Measurements from ENCODE around the gene DIP2C.
A peak's percentile ranks its signal among the peaks of the same experiment; 100 is the strongest.

The DIP2C gene

DNA sequence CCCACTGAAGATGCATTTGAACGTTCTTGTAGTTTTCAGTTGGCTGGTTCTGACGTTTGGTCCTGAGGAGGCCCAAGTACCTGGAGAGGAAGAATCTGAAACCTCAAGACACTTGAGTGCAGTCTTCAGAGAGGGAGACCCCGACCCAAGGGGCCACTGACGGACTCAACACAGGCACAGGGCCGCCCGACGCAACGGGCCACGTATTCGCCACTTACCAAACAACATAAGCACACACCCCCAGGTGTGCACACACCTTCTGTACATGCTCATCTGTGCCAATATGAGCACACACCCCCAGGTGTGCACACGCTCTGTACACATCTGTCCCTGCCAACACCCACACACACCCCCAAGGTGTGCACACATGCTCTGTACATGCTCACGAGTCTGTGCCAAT lies 68.5 kb downstream of the DIP2C start:
- no peak overlapping the region for H3K27ac ChIP-seq

DNA sequence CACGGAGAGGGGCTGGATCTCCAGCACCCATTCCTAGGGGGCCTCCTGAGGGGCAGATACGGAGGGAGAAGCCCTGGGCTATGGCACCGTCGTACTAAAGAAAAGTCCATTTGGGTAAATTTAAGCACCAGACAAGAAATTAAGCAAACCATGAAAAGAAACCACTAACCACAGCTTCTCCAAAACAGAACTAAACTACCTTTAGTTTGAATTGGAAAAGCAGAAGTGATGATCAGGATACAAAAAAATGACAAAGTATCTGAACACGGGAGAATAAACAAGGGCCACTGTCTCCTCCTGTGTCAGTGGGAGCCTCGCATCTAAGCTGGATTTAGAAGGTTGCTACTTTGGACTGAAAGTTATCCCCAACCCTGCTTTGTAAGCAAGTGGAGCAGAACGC lies 69.1 kb downstream of the DIP2C start:
- no peak overlapping the region for H3K27ac ChIP-seq
- TF ChIP-seq ZFX (IDR thresholded peaks at IDR 0.05) = no peak
- TF ChIP-seq, protein P1, sequence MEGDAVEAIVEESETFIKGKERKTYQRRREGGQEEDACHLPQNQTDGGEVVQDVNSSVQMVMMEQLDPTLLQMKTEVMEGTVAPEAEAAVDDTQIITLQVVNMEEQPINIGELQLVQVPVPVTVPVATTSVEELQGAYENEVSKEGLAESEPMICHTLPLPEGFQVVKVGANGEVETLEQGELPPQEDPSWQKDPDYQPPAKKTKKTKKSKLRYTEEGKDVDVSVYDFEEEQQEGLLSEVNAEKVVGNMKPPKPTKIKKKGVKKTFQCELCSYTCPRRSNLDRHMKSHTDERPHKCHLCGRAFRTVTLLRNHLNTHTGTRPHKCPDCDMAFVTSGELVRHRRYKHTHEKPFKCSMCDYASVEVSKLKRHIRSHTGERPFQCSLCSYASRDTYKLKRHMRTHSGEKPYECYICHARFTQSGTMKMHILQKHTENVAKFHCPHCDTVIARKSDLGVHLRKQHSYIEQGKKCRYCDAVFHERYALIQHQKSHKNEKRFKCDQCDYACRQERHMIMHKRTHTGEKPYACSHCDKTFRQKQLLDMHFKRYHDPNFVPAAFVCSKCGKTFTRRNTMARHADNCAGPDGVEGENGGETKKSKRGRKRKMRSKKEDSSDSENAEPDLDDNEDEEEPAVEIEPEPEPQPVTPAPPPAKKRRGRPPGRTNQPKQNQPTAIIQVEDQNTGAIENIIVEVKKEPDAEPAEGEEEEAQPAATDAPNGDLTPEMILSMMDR (conservative IDR thresholded peaks at IDR 0.05) = no peak

More for the DNA sequence above, 68.5 kb downstream of the DIP2C start:
- TF ChIP-seq ZFX (IDR thresholded peaks at IDR 0.05) = no peak
- TF ChIP-seq, protein P1 (conservative IDR thresholded peaks at IDR 0.05) = no peak

DNA sequence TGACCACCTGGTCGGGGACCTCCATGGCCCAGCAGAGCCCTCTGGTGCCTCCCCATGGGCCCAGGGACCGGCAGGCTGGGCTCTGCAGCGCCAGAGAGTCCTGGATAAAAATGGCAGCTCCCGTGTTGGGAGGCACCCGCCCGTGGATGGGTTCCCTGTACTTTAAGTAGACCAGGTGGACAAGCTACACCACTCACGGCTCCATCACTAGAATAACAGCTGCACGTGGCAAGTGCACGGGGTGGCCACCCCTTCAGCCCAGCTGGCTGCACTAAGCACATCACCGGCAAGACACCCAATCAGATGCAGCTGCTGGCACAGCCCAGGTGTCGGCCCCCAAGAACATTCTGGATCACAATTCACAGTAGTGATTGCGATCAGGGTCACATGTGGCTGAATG lies 69.8 kb downstream of the DIP2C start:
- H3K27ac ChIP-seq = no peak overlapping the region
- TF ChIP-seq, protein P1 (conservative IDR thresholded peaks at IDR 0.05) = no peak
- no peak for TF ChIP-seq ZFX (IDR thresholded peaks at IDR 0.05)

DNA sequence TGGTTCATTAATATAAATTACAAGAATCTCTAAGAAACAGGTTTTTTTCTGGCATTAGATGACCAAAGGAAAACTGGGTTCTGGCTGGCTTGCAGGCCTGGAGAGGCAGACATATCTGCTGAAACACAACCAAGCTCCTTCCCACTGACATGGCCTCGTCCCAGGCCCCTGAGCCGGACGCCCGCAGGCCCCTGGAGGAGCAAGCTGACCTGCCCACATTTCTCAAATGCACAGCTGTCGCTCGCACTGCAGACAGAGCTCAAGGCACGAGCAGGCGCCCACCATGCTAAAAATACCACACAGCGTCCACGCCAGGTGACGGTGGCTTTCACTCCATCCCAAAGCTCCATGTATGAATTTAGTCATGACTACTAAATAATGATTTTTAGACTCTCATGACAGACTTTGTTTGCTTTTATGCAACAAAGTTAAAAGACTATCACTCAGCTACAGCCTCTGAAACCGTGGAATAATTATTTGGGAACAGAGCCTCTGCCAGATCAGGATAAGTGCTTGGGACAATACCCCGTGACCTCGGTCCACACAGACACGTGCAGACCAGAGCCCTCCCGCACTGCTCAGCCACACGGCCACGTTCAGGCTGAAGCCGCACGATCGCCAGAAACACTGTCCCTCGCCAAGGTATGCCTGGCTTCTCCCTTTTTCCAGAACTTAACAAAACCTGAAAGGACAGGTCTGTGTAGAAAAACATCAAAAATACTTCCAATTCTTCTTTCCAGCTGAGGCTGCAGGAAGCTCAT lies 71.1 kb downstream of the DIP2C start:
- TF ChIP-seq, protein P1 (conservative IDR thresholded peaks at IDR 0.05) = no peak
- TF ChIP-seq ZFX (IDR thresholded peaks at IDR 0.05) = no peak
- H3K27ac ChIP-seq = no peak overlapping the region

DNA sequence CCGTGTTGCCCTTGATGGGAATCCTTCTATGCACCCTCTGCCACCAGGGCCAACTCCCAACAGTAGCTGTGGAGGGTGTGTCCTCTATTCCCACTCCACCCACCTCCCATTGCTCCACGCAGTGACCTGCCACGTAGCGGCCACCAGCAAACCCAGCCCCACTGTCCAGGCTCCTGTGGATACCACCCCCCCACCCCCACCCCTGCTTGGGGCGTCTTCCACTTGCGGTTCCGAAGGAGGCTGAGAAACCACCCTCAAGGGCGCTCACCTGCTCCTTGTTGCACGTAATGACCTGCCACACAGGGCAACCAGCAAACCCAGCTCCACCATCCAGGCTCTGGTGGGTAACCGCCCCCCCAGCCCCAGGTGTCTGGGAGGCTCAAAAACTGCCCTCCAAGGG lies 72.0 kb downstream of the DIP2C start:
- no peak overlapping the region for H3K27ac ChIP-seq
- TF ChIP-seq, protein P1 (conservative IDR thresholded peaks at IDR 0.05) = no peak
- TF ChIP-seq ZFX (IDR thresholded peaks at IDR 0.05) = no peak

DNA sequence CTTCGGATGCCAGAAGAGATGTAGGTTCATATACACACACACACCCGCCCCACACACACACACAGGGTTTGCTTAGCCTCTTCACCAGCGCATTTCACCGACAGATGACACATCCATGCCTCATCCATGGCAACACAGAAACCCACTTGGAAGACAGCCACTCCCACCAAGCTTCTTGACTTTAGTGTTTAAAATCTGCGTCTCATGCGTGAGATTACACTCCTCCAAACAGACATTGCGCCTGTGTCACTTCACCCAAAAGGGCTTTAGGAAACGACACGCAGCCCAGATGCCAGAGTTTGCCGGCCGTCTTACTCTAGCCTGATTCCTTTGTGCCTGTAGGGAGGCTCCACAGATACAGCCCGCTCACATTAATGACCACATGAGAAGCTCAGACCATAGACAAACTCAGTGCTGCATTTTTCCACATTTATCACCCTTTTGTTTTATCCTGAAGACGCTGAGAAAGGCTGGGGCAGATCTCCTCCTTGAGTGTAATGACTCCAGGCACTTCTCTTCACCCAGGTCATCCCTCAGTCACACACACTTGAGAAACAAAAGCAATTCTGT lies 73.8 kb downstream of the DIP2C start:
- no peak overlapping the region for H3K27ac ChIP-seq
- no peak for TF ChIP-seq ZFX (IDR thresholded peaks at IDR 0.05)
- TF ChIP-seq, protein P1 (conservative IDR thresholded peaks at IDR 0.05) = no peak

DNA sequence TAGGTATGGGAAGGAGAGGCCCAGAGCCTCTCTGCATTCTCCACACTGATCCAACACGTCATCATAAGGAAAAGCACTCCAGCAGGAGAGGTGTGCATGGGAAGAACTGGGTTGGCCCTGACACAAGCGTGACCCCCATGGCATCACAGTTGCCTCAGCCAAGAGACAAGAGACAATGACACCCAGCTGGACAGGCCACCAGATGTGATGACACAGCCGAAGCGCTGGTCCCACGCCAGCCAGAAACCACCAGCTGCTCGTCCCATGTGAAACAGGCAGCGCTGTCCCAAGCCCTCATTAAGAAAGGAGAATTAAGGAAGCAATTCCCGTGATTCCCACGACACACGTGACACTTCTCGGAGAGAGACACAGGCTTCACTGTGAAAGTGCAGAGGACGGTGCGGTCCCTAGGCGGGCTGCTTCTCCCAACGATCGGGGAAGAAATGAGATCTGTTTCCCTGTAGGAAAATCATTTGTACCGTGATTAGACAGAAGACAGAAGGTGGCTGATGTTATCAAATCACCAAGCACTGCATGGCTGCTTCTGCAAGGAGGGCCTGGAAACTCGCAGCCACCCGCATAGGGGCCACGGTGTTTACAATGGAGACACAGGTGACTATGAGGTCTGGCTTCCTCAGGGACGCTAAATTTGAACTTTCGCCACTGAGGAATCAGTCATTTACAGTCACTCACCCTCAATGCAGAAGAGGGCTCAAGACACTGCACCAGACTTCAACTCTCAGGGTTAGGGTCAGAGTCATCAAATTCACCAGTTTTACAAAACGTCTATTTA lies 74.5 kb downstream of the DIP2C start:
- TF ChIP-seq, protein P1 (conservative IDR thresholded peaks at IDR 0.05) = no peak
- no peak for TF ChIP-seq ZFX (IDR thresholded peaks at IDR 0.05)
- H3K27ac ChIP-seq = peak overlapping the region; percentile 63; the same call in 1 of the 2 replicates
